ENCODE results near the gene RELN.

Gene RELN

GRCh38 chr7:103664577-103664976 is 324.9 kb downstream of the RELN start:
- FAIRE-seq (no peak), DNase-seq (ENCODE audit: extremely low spot score, insufficient read length, low read depth) (no peak)

- DNase-seq (ENCODE audit: extremely low spot score, insufficient read length, low read depth) (no peak), FAIRE-seq (no peak)
Observed at GRCh38 chr7:103660455-103661371, 328.7 kb downstream of the RELN start.

- no peak for FAIRE-seq
- DNase-seq (ENCODE audit: extremely low spot score, insufficient read length, low read depth) = no peak
Observed at GRCh38 chr7:103658055-103659005, 331.1 kb downstream of the RELN start.

GRCh38 chr7:103657474-103657894 is 332.0 kb downstream of the RELN start:
- no peak for FAIRE-seq
- no peak for DNase-seq (ENCODE audit: extremely low spot score, insufficient read length, low read depth)

- FAIRE-seq = no peak
- DNase-seq (ENCODE audit: extremely low spot score, insufficient read length, low read depth) = no peak
Observed at GRCh38 chr7:103656221-103656620, 333.2 kb downstream of the RELN start.

- FAIRE-seq = no peak
- DNase-seq (ENCODE audit: extremely low spot score, insufficient read length, low read depth) = no peak
Observed at GRCh38 chr7:103651593-103652377, 337.7 kb downstream of the RELN start.

- no peak for FAIRE-seq
Observed at GRCh38 chr7:103649052-103649451, 340.4 kb downstream of the RELN start.

GRCh38 chr7:103648135-103648534 is 341.3 kb downstream of the RELN start:
- DNase-seq (ENCODE audit: extremely low spot score, insufficient read length, low read depth) (no peak), FAIRE-seq (no peak)

More at GRCh38 chr7:103649052-103649451, 340.4 kb downstream of the RELN start:
- DNase-seq (ENCODE audit: extremely low spot score, insufficient read length, low read depth) = no peak

GRCh38 chr7:103644319-103644718 is 345.1 kb downstream of the RELN start:
- FAIRE-seq = no peak
- no peak for DNase-seq (ENCODE audit: extremely low spot score, insufficient read length, low read depth)

- DNase-seq (ENCODE audit: extremely low spot score, insufficient read length, low read depth) = no peak
- no peak for FAIRE-seq
Observed at GRCh38 chr7:103640031-103640779, 349.3 kb downstream of the RELN start.

GRCh38 chr7:103637726-103638125 is 351.7 kb downstream of the RELN start:
- FAIRE-seq (no peak), DNase-seq (ENCODE audit: extremely low spot score, insufficient read length, low read depth) (no peak)

GRCh38 chr7:103637094-103637493 is 352.4 kb downstream of the RELN start:
- FAIRE-seq (no peak), DNase-seq (ENCODE audit: extremely low spot score, insufficient read length, low read depth) (no peak)

GRCh38 chr7:103636153-103636552 is 353.3 kb downstream of the RELN start:
- no peak for FAIRE-seq
- no peak for DNase-seq (ENCODE audit: extremely low spot score, insufficient read length, low read depth)

GRCh38 chr7:103632972-103633371 is 356.5 kb downstream of the RELN start:
- DNase-seq (ENCODE audit: extremely low spot score, insufficient read length, low read depth) (no peak), FAIRE-seq (no peak)

GRCh38 chr7:103632005-103632639 is 357.3 kb downstream of the RELN start:
- no peak for FAIRE-seq
- no peak for DNase-seq (ENCODE audit: extremely low spot score, insufficient read length, low read depth)

GRCh38 chr7:103630318-103630717 is 359.1 kb downstream of the RELN start:
- no peak for DNase-seq (ENCODE audit: extremely low spot score, insufficient read length, low read depth)
- no peak for FAIRE-seq

GRCh38 chr7:103628742-103629141 is 360.7 kb downstream of the RELN start:
- FAIRE-seq = no peak
- DNase-seq (ENCODE audit: extremely low spot score, insufficient read length, low read depth) = no peak

- no peak for FAIRE-seq
Observed at GRCh38 chr7:103626776-103627175, 362.7 kb downstream of the RELN start.

GRCh38 chr7:103622274-103622673 is 367.2 kb downstream of the RELN start:
- DNase-seq (ENCODE audit: extremely low spot score, insufficient read length, low read depth) (no peak), FAIRE-seq (no peak)

More at GRCh38 chr7:103626776-103627175, 362.7 kb downstream of the RELN start:
- DNase-seq (ENCODE audit: extremely low spot score, insufficient read length, low read depth) = no peak
